ENCODE results near the gene COL6A3.

The COL6A3 gene

DNA sequence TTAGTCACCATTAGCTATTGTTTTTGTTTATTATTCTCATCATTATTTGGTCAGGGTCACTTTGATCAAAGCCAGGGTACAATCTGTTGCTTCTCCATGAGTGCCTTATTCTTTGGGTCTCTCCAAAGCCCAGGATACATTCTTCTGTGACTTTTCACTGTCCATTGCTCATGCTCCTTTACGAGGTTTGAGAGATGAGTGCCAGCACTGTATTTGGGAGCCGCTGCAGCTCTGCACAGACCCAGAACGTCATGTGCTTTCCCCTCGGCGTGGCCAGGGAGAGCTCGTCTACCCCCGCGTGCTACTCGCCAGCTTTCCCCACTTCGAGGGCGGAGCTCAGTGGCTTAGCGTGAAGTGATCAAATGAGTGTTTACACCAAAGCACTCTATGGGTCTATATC, 123.7 kb downstream of the COL6A3 start:
- DNase-seq: no peak

DNA sequence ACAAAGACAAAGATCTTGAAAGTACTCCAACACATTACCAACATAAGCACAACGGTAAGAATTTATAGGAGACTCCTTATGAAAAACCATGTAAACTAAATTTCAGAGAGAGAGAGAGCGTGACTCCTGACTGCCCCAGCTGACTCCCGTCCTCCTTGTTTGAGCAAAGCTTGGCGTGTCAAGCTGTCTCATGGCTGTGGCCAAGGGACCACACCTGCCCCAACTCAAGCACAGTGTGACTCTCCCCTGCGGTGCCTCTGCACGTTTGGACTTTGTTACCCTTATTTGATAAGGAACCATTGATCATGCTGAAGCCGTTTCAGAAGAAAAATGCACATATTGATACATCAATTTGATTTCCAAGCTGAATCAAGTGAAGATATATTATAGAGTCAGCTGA, 124.8 kb downstream of the COL6A3 start:
- DNase-seq: no peak

DNA sequence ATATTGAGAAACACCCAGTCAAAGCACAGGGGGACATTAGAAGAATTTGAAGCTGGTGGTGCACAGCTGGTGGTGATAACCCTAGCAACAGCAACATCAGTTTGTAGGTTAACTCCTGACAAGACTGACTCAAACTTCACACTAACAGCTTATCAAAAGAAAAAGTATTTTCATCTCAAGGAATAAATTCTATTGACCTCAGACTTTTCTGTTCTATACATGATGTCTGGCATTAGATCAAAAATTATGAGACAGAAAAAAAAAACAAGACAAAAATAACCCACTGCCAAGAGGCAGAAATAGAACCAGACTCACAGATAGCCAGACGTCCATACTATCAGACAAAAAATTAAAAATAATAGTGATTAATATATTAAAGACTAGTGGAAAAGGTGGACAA, 126.1 kb downstream of the COL6A3 start:
- DNase-seq: no peak

DNA sequence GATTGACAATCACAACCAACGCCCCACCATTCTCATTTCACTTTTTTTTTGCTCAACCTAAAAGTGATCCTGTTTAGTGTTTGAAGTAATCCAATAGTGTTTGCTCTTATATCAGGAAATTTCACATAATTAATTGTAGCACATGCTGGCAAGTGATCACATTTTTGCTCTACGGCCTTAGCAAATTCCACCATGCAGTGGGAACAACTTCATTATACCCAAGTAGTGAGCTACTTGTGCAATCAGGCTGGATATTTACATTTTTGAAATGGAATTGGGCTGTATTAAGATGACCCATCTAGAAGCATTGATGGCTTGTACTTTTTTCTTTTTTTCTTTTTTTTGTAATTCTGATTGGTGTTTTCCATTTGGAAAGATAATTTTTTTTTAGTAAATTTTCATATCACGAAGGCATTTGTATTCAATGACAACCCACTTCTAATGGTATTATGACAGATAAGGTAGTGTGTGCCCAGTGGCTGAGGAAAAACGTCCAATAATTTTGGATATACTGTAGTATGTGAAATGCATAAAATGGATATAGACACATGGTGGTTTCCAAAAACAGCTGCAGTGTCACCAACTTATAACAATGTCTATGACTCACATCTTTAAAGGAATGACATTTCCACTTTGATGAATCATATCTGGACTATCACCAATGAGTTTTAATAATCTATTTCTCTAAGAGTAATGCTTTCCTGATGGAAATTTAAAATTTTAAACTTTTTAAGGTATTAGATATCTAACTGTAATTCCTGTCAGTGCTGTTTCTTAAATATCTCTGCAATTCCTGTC, 130.6 kb downstream of the COL6A3 start:
- no peak for DNase-seq

DNA sequence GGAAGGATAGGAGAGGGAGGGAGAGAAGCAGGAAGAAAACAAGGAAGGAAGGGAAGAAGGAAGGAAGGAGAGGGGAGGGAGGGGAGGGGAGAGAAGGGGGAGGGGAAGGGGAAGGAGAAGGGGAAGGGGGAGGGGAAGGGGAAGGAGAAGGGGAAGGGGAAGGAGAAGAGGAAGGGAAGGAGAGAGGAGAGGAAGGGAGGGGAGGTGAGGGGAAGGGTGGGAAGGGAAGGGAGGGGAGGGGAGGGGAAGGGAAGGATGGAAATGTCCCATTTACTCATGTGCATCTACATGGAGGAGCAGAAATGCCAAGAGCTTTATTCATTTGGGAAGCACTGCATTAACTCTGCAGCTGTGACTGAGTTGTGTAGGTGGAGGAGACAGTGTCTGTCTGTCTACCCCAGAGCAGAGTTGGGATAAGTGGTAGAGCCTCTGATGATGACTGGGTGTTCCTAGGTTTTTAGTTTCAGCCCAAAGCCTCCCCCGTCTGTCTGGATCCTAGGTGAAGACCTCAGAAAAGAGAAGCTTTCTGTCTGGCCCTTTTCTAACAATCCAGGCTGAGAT, 131.3 kb downstream of the COL6A3 start:
- DNase-seq: no peak

DNA sequence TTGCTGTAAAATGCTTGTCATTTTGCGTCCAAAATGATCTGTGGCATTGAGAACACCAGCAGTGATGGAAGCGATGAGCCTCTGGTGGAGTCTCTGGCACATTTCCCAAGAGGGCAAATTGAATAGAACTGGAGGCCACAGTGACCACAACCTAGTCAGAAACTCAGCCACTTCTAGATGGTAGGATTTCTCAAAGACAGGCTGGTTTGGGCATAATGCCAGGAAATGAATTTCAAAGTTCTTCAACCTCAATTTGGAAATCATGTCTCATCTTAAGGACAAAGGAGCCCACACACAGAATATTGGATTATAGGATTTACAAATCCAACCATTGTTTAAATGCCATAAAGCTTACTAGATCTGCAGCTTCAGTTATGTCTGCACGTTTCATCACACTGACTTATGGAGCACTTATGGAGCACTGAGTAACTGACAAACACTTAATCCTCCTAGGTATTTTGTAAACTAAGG, 132.1 kb downstream of the COL6A3 start:
- no peak for DNase-seq

DNA sequence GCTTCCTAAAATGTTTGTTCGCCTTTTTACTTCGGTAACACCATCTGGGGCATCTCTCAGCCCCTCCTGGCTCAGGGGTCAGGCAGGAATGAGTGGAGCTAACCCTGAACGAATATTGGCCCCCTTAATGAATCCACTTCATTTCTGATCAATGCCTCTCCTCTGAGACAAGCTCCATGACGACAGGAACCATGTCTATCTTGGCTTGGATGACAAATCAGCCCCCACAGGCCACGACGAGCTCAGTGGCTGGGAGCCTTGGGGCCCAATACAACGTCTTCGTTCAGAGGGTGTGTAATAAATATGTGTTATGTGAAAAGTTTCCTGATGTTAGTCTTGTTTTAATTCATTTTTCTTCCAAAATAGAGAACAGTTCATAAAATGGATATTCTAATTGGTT, 133.0 kb downstream of the COL6A3 start:
- no peak for DNase-seq

DNA sequence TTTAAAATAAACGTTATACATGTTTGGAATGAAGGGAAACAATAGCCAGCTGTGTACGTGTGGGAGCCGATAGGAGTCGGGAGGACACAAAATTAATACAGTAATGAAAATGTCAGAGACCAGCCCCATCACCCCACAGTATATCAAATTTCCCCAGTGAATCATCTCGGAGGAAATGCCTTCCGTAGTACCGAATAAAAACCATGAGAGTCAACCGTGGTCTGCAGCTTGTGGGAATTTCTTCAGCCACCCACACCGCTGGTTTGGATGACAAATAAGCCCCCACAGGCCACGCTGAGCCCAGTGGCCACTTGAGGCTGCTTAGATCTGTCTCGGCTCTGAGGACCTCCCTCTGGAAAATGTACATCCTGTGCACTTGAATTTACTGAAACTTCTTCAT, 133.7 kb downstream of the COL6A3 start:
- DNase-seq: no peak

DNA sequence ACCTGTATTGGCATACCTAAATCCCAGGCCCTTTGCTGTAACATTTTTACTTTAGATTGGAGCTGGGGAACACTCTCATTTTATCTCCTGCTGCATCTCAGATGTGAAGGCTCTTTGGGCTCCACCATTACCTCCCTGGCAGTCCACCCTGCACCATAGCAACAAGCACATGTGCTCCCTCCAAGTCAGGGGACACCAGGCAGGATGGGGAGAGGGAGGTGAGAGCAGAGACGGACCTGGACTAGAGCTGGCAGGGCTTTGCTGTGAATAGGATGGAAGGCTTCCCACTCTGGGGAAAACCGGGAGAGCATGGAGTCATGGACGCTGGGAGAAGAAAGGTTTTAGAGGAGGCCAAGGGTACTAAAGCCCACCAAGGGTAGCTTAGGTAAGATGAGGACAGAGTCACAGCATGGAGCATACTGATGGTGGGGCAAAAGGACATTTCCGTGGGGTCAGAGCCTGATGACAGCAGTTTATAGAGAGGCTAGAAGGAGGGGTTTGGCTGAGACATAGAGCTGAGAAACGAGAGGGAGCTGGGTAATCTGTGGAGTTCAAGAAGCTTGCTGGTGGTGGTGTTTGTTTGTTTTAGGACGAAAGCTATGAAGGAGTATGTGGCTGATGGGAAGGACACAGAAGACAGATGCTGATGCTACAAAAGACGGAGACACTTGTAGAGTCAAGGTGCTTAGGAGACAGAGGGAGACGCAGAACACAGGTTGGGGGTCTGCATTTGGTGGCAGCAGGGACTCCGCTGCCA, 134.8 kb downstream of the COL6A3 start:
- DNase-seq: no peak

DNA sequence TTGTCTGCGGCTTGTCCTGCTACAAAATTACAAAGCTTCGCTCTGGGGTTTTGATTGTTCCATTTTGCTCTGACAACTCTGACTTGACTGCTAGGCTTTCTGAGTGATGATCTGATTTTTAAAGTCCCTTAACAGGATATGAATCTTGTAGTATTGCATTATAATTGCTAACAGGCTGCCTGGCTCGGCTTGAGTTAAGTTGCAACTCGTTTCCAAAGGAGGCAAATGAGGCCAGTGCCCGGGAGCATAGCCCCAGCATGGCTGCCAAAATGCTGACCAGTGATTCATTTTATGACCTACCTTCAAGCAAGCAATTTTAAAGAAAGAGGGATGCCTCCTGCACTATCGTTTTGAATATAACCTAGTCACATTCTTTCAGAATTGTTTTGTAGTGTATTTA, 135.4 kb downstream of the COL6A3 start:
- DNase-seq: no peak

DNA sequence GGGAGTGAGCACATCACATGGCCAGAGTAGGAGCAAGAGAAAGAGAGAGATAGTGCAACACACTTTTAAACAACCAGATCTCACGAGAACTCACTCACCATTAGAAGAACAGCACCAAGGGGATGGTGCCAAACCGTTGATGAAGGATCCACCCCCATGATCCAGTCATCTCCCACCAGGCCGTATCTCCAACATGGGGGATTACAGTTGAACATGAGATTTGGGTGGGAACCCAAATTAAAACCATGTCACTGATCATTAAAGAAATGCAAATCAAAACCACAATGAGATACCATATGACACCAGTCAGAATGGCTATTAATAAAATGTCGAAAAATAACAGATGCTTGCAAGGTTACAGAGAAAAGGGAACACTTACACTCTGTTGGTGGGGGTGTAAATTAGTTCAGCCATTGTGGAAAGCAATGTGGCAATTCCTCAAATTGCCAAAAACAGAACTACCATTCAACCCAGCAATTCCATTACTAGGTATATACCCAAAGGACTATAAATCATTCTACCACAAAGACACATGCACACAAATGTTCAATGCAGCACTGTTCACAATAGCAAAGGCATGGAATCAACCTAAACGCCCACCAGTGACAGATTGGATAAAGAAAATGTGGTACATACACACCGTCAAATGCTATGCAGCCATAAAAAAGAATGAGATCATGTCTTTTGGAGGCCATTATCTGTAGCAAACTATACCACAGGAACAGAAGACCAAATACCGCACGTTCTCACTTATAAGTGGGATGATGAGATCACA, 137.1 kb downstream of the COL6A3 start:
- DNase-seq: no peak
